GM10266 (cell line): ENCODE results near the gene PHF1.
"Not testable (repeated sequence)": the region's sequence is repeated elsewhere in the genome, so short reads cannot be mapped to it uniquely, and the experiment has no call there.

ENCODE experiments used
- DNase-seq: peaks from one replicate; pipeline ENCODE4 v3.0.0; 2012; ENCODE audit errors: extremely low spot score
- CTCF ChIP-seq: IDR thresholded peaks from 2 replicates; pipeline ENCODE4 v1.5.1; 2012; ENCODE audit warnings: mild to moderate bottlenecking, low read depth; ENCODE audit not compliant: control insufficient read depth, insufficient read depth; ENCODE audit errors: missing control alignments

PHF1 gene

DNA sequence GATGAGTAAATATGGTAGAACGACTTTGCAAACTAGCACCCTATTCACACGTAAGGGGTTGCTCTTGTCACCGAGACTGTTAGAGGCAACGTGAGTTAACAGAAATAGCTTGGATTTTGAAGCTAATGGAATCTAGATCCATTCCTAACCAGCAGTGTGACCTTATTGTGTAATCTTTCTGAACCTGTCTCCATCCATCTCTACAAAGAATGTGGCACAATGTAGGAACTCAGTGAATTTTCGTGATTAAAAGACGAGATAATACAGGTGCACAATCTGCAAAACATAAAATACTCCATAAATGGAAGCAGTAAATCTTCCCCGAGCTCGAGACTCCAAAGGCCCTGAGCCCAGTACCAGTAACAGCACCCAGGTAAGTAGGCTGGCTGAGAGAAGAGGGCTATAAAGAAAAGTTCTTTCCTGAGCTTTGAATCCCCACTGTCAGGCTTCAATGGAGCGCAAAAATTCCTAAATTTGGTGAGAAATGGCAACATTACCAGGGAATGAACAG, 20.0 kb upstream of the PHF1 start:
- no peak for TF ChIP-seq CTCF
- DNase-seq, result no peak

DNA sequence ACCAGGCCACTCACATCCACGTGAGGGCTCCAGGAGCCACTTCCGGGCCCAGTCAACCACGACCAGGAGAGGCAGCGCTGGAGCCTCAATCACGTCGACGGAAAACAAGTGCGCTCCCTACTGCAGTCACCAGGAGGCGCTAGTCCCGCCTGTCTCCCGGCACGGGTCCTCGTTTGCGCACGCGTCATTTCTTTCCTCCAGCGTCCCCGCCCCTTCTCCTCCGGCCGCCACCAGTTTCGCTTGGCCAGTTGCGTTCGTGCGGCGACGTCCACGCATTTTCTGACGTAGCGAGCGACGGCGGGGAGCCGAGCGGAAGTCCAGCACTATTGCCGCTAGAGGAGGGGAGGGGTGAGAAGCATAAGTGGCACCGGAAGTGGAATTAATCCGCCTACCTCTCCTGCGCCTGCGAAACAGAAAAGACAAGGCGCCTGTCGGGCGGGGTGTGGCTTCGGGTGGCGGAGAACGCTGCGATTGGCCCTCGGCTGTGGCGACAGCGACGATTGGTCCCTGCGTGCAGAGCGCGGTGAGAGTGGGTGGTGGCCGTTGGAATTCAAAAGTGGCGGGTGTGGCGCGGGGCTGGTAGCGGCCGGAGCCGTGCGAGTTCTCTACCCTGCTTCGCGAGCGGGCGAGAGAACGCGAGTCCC, 19.4 kb upstream of the PHF1 start, which contains the start of gene KIFC1:
TSS of gene KIFC1 (plus strand) at position 546 of the 644 bp plus-strand sequence. CDS start 163 bp downstream, outside the sequence.
- peak; percentile 94 for DNase-seq
- peak; percentile 93 for TF ChIP-seq CTCF

- no peak for TF ChIP-seq CTCF
- DNase-seq, result peak; percentile 30
These were observed 18.8 kb upstream of the PHF1 start for GRCh38 chr6:33391922-33392594.

DNA sequence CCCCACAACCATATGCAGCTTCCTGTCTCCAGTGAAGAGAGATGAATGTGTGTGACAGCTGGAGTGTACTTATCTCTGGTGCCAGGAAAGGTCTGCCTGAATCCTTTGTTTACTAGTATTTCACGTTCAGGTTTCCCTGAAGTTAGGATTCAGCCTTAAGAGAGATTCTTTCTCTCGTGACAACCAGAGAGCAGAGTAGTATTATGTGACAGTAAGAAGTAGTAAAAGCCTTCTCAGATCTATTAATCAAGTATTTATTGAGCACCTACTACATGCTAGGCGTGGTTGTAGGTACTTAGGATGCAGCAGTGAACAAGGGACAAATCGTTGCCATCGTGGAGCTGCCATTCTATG, 18.2 kb upstream of the PHF1 start:
- no peak for DNase-seq

DNA sequence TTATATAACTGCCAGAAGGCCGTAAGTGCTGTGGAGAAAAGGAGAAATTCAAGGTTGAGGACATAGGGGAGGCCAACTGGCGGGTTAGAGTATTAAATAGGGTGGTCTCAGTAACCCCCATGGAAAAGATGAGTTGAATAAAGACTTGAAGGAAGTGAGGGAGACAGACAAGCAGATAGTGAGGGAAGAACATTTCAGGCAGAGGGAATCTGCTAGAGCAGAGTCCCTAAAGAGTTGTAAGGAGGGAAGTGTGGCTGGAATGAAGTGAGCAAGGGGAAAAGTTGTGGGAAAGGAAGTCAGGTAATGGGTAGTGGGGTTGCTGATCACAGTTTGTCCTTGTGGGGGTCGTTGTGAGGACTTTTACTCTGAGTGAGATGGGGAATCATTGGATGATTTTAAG, 17.8 kb upstream of the PHF1 start:
- no peak for DNase-seq
- no peak for TF ChIP-seq CTCF

More for the DNA sequence above, 18.2 kb upstream of the PHF1 start:
- TF ChIP-seq CTCF, result no peak

DNA sequence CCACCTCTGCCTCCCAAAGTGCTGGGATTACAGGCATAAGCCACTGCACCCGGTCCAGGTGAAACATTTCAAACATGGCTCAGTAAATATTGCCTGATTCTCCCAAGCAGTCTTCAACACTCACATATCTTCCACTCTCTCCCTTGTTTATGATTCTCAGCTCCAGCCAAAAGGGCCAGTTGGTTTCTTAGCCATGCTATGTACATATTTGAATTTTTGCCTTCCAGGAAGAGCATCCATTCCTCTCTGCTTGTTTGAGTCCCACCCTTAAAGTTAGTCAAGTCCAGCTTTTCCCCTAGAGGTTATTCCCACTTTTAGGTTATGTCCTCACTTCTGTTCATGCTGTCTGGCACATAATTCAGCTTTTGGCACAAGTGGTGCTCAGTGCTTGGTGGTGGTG, 13.3 kb upstream of the PHF1 start:
- TF ChIP-seq CTCF, result no peak
- DNase-seq, result no peak

- DNase-seq, result not testable (repeated sequence)
These were observed 12.2 kb upstream of the PHF1 start for GRCh38 chr6:33398601-33399000.

- not testable (repeated sequence) for DNase-seq
These were observed 10.9 kb upstream of the PHF1 start for GRCh38 chr6:33399881-33400280.
